Progenitor cell of endocrine pancreas (in vitro differentiated cells): ENCODE measurements around the gene RNF126. TPM values are rescaled to one million over a fixed set of nuclear protein-coding genes. Genes with fewer than 3 reads are reported as not detected.

Source experiments
- DNase-seq: peaks from one replicate; pipeline ENCODE4 v3.0.0; 2021; ENCODE audit warnings: low spot score; ENCODE audit not compliant: unreplicated experiment
- H3K27ac Mint-ChIP-seq: 2 replicates; pipeline ENCODE4 v1.8.0; 2021; ENCODE audit warnings: mild to moderate bottlenecking, moderate library complexity, mixed read lengths
- H3K27me3 Mint-ChIP-seq: 2 replicates; pipeline ENCODE4 v1.8.0; 2021; ENCODE audit warnings: mixed read lengths
- H3K36me3 Mint-ChIP-seq: 2 replicates; pipeline ENCODE4 v1.8.0; 2022; ENCODE audit warnings: mixed read lengths; ENCODE audit not compliant: insufficient read depth
- H3K4me1 Mint-ChIP-seq: 2 replicates; pipeline ENCODE4 v1.8.0; 2021; ENCODE audit warnings: low read depth, mixed read lengths
- H3K4me3 Mint-ChIP-seq: 2 replicates; pipeline ENCODE4 v1.8.0; 2021; ENCODE audit warnings: low read depth, mild to moderate bottlenecking, moderate library complexity, mixed read lengths
- H3K9me3 Mint-ChIP-seq: 2 replicates; pipeline ENCODE4 v1.8.0; 2021; ENCODE audit warnings: low read depth, mixed read lengths
- long read RNA-seq: library from polyadenylated mRNA; unstranded; transcript quantifications from one replicate; pipeline ENCODE4 v2.0.0, GENCODE V29; 2020
- total RNA-seq: library from RNA; stranded (reverse); gene quantifications from 2 replicates; pipeline ENCODE4 v1.2.1, GENCODE V29; 2021
- TF ChIP-seq, protein P1 (sequence below): fragments of 200-600 bp; sonication (generic); IDR thresholded peaks from one replicate; pipeline ENCODE4 v1.5.0; 2021; ENCODE audit warnings: antibody characterized with exemption, mild to moderate bottlenecking; ENCODE audit not compliant: unreplicated experiment

Gene RNF126
- total RNA-seq, result 37.3 and 39.2 TPM in 2 replicates
- long read RNA-seq, result 0 reads

DNA sequence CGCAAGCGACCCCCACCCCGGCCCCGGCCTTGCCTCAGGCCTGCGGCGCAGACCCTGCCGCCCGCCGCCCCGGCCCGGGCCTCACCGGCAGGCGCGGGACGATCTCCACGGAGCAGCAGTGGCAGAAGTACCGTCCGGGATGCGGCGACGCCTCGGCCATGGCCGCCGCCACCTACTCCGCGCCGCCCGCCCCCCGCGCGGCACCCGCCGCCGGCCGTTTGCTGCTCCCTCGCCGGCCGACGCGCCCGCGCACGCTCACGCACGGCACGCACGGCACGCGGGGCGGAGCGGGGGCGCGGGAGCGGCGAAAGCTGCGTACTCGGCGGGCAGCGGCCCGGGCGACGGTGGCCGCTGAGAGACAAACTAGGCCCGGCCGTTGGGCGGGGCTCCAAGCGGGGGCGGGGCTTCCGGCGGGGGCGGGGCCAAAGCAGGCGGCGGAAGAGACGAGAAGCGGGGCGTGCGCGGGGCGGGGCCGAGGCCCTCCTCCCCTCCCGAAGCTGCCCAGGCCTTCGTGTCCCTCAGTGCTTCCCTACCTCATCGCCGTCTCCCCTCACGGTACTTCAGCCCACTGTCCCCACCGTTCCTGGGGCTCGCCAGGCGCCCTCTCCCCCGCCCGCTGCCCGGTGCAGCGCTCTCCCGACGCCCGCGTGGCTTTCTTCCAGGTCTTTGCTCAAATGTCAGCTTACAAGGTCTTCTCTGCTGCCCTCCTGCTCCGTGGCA is at the start of gene RNF126:
TSS of gene RNF126 (minus strand) at position 253 of the 720 bp plus-strand sequence. CDS start at position 160, 93 bp downstream.
- H3K4me1 Mint-ChIP-seq, result peaks cover 18% of the 10 kb centered on the region
- no peaks in the 10 kb centered on the region for H3K27me3 Mint-ChIP-seq
- no peaks in the 10 kb centered on the region for H3K9me3 Mint-ChIP-seq
- no peaks in the 10 kb centered on the region for H3K36me3 Mint-ChIP-seq
- peak within 1 kb of the TSS; percentile 77 for H3K4me3 Mint-ChIP-seq
- DNase-seq, result peak; percentile 84
- peak within 1 kb of the TSS; percentile 92 for H3K27ac Mint-ChIP-seq
- TF ChIP-seq, protein P1, sequence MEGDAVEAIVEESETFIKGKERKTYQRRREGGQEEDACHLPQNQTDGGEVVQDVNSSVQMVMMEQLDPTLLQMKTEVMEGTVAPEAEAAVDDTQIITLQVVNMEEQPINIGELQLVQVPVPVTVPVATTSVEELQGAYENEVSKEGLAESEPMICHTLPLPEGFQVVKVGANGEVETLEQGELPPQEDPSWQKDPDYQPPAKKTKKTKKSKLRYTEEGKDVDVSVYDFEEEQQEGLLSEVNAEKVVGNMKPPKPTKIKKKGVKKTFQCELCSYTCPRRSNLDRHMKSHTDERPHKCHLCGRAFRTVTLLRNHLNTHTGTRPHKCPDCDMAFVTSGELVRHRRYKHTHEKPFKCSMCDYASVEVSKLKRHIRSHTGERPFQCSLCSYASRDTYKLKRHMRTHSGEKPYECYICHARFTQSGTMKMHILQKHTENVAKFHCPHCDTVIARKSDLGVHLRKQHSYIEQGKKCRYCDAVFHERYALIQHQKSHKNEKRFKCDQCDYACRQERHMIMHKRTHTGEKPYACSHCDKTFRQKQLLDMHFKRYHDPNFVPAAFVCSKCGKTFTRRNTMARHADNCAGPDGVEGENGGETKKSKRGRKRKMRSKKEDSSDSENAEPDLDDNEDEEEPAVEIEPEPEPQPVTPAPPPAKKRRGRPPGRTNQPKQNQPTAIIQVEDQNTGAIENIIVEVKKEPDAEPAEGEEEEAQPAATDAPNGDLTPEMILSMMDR, result no peak

DNA sequence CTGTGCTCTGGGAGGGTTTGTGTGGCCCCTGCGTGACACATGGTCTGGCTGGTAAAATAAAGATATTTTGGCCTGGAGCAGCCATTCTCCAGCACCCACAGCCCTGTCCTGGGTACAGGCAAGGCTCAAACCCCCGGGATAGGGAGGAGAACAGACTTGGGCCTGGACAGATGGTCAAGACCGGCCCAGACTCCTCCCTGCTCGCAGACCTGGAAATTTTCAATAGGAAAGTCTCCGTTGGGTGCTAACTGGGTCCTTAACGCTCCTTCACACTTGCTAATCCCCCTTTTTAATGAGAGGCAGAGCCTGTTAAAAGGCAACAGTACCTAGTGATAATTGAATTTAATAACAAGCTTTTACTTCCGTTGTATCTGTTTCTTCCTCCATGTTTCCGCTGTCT is 48.2 kb upstream of the RNF126 start:
- TF ChIP-seq, protein P1, result no peak
- Mint-ChIP-seq H3K4me3 (peak overlapping the region; percentile 64), H3K36me3 (peaks cover 7% of the 10 kb centered on the region), H3K27me3 (peaks cover 4% of the 10 kb centered on the region), H3K4me1 (peaks cover 2% of the 10 kb centered on the region), H3K9me3 (peaks cover 3% of the 10 kb centered on the region), H3K27ac (peak overlapping the region; percentile 45)
- no peak for DNase-seq

DNA sequence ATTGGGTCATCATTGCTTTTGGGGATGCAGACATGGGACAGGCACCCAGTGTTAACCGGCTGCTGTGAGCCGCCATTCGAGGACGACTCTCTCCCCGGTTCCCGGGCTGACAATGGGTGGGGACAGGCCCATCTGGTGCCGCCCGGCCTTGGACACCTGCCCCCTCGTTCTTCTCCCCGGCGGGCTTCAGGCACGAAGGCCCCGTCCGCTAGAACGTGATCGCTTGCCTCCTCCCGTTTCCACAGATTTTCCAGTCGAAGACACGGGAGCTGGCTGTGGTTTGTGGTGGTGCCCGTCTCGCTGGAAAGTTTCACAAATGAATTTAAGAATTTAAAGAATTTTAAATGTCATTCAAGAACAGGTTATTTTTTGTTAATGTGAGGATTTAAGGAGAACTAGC is 47.8 kb upstream of the RNF126 start:
- H3K36me3 Mint-ChIP-seq, result peaks cover 7% of the 10 kb centered on the region
- H3K27ac Mint-ChIP-seq, result peak overlapping the region; percentile 45
- peaks cover 5% of the 10 kb centered on the region for H3K27me3 Mint-ChIP-seq
- peaks cover 2% of the 10 kb centered on the region for H3K4me1 Mint-ChIP-seq
- DNase-seq, result no peak
- H3K4me3 Mint-ChIP-seq, result peak overlapping the region; percentile 64
- peaks cover 3% of the 10 kb centered on the region for H3K9me3 Mint-ChIP-seq
- TF ChIP-seq, protein P1, result no peak

DNA sequence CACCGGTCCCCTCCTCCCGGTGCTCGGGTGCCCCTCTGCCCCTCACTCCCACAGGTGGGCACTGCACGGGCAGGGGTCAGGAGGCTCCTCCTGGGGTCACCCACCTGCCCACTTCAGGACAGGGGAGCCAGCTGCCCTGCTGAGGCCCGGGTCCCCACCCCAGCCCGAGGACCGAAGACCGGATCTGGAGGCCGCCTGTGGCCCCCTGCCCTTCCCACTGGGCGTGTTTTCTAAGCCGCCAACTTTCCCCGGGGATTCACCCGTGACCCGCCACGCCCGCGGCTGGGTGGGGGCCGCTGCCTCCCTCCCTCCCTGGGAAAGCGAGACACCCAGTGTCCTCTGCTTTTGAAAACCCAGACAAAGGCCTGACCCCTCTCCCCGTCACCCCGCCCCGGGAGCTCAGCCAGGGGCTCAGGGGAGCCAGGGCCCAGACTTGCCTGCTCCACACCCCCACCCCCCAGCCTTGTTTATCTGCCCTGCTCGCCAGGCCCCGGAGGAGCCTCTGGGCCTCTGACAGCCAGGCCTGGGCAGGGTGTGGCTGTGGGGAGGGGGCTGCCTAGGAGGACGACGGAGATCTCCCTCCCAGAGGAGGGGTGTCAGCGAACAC is 47.1 kb upstream of the RNF126 start:
- Mint-ChIP-seq H3K4me3 (no peak overlapping the region), H3K36me3 (peaks cover 3% of the 10 kb centered on the region), H3K9me3 (no peaks in the 10 kb centered on the region), H3K27ac (no peak overlapping the region), H3K4me1 (peaks cover 2% of the 10 kb centered on the region), H3K27me3 (peaks cover 8% of the 10 kb centered on the region)
- no peak for DNase-seq
- TF ChIP-seq, protein P1, result no peak

DNA sequence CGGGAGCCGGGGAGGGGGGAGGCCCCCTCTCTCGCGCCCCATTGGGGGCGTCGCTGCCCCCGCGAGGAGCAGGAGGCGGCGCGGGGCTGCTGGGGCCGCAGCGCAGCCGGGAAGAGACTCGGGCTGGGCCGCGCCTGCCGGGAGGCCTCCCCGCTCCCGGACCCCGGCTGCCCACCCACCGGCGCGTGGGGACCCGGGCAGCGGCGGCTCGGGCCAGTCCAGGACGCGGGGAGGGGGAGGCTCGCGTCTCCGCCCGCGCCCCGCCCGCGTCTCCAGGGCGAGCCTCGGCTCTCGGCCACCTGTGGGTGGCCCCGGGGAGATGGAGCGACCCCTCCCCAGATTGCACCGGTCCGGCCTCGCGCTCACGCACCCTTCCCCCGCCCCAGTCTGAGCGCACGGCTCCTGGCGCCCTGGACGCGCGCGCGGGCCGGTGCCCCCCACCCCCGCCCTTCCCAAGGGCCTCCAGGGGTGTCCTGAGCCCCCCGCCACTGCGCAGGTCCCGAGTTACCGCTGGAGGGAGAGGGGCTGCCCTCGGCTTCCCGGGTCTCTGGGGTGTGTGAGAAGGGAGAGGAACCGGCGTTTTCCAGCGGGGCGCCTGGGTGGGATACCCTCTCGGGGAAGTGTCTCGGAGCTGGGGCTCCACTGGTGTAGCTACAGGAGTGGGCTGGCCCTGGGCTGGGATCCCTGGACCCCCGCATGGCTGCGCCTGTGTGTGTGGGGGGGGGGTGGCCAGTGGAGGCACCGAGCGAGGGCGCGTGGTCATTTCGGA is 46.4 kb upstream of the RNF126 start:
- TF ChIP-seq, protein P1, result no peak

More for the DNA sequence above, 46.4 kb upstream of the RNF126 start:
- H3K27me3 Mint-ChIP-seq, result peaks cover 12% of the 10 kb centered on the region
- peaks cover 3% of the 10 kb centered on the region for H3K36me3 Mint-ChIP-seq
- H3K9me3 Mint-ChIP-seq, result no peaks in the 10 kb centered on the region
- H3K4me3 Mint-ChIP-seq, result peak overlapping the region; percentile 69
- H3K4me1 Mint-ChIP-seq, result peaks cover 2% of the 10 kb centered on the region
- no peak for DNase-seq
- H3K27ac Mint-ChIP-seq, result no peak overlapping the region
